Activated CD4-positive, CD25-positive, alpha-beta regulatory T cell treated with anti-CD3 and anti-CD28 coated beads, Interleukin-2, amount 50 U/mL, for 16 hours (primary cell): ENCODE results near the gene LCE7A.

Experiments
- DNase-seq: peaks from one replicate; pipeline ENCODE4 v3.0.0-alpha.2; 2020; ENCODE audit warnings: low read depth, low spot score

LCE7A gene

GRCh38 chr1:152880316-152880715 is 20.5 kb downstream of the LCE7A start:
- no peak for DNase-seq

- no peak for DNase-seq
These were observed 21.1 kb downstream of the LCE7A start for GRCh38 chr1:152880907-152881306.

GRCh38 chr1:152884085-152884484 is 24.3 kb downstream of the LCE7A start:
- DNase-seq, result no peak

- no peak for DNase-seq
These were observed 24.7 kb downstream of the LCE7A start for GRCh38 chr1:152884506-152884905.

- no peak for DNase-seq
These were observed 25.3 kb downstream of the LCE7A start for GRCh38 chr1:152884966-152885624.

- DNase-seq, result no peak
These were observed 26.3 kb downstream of the LCE7A start for GRCh38 chr1:152886085-152886484.

- no peak for DNase-seq
These were observed 27.1 kb downstream of the LCE7A start for GRCh38 chr1:152886758-152887409.

GRCh38 chr1:152888126-152888525 is 28.3 kb downstream of the LCE7A start:
- DNase-seq, result no peak

GRCh38 chr1:152899027-152899426 is 39.2 kb downstream of the LCE7A start:
- DNase-seq, result no peak

- no peak for DNase-seq
These were observed 40.1 kb downstream of the LCE7A start for GRCh38 chr1:152899883-152900282.

GRCh38 chr1:152901631-152902030 is 41.8 kb downstream of the LCE7A start:
- no peak for DNase-seq

GRCh38 chr1:152902636-152903035 is 42.8 kb downstream of the LCE7A start:
- DNase-seq, result no peak

GRCh38 chr1:152904688-152905440 is 45.1 kb downstream of the LCE7A start:
- no peak for DNase-seq

GRCh38 chr1:152906023-152906565 is 46.3 kb downstream of the LCE7A start:
- DNase-seq, result no peak

GRCh38 chr1:152907686-152908601 is 48.1 kb downstream of the LCE7A start, which contains the start of gene IVL:
IVL (plus strand) TSS chr1:152908546; CDS start chr1:152909798, 1,252 bp downstream.
- no peak for DNase-seq

GRCh38 chr1:152909206-152909605 is 49.4 kb downstream of the LCE7A start:
- no peak for DNase-seq
